ENCODE measurements around the gene C10orf71. TPM values are rescaled to one million over a fixed set of nuclear protein-coding genes. Genes with fewer than 3 reads are reported as not detected.

C10orf71 gene
- total RNA-seq, 2 donors from 2014 or later: 0.26 to 0.99 TPM

DNA sequence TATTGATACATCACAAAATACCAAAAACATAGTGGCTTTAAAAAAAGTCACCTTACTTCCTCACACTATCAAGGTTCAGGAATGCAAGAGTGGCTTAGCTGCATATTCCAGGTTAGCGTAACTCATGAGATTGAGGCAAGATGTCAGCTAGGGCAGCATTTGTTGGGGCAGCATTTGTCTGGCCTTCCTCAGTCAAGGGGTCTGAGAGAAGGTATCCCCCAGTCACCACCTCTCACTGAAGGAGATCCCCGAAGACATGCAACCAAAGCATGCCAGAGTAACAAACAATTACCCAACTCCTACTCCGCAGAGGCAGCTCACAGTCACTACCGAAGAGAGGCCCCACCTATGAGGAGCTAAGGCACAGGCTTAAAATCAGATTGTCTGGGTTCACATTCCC, 48.4 kb downstream of the C10orf71 start:
- intact Hi-C loops (cut with DNase I): no loop called here
- Histone ChIP-seq H3K4me1 (no peaks in the 10 kb centered on the region), H3K4me3 (no peak overlapping the region), H3K27ac (no peak overlapping the region), H3K27me3 (no peaks in the 10 kb centered on the region), H3K36me3 (replicated peaks in 1 of 2; ENCODE audit: insufficient read depth in 1 of 2, low read depth in 2 of 2) (no peaks in the 10 kb centered on the region), H3K9me3 (peaks cover 0 to 15% (median 0%) of the 10 kb centered on the region in 3 donors)
- no peak for DNase-seq
- no peak for TF ChIP-seq POLR2A (IDR thresholded peaks at IDR 0.05)
- TF ChIP-seq, protein P1, sequence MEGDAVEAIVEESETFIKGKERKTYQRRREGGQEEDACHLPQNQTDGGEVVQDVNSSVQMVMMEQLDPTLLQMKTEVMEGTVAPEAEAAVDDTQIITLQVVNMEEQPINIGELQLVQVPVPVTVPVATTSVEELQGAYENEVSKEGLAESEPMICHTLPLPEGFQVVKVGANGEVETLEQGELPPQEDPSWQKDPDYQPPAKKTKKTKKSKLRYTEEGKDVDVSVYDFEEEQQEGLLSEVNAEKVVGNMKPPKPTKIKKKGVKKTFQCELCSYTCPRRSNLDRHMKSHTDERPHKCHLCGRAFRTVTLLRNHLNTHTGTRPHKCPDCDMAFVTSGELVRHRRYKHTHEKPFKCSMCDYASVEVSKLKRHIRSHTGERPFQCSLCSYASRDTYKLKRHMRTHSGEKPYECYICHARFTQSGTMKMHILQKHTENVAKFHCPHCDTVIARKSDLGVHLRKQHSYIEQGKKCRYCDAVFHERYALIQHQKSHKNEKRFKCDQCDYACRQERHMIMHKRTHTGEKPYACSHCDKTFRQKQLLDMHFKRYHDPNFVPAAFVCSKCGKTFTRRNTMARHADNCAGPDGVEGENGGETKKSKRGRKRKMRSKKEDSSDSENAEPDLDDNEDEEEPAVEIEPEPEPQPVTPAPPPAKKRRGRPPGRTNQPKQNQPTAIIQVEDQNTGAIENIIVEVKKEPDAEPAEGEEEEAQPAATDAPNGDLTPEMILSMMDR (IDR thresholded peaks at IDR 0.05): no peak
- ATAC-seq: no peak
- WGBS, 2 donors: 77 to 83% methylated on average over 4 of the region's 4 CpGs

DNA sequence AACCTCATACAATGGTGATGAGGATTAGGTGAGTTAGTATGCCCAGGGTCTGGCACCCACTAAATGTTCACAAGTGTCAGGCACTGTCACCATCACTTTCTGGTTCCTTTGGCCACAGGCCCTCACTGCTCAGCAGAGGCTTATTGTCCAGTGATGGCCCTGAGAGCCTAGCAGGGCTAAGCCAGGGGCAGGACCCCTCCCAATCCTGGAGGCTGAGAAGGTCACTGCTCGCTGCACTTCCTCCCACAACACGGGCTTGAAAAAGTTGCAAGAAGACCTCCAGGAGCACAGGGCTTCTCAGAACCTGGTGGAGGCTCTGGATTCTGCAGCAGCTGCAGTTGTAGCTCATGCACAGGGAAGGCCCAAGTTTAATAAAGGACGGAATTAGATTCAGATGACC, 48.9 kb downstream of the C10orf71 start:
- Histone ChIP-seq H3K27ac (no peak overlapping the region), H3K27me3 (no peaks in the 10 kb centered on the region), H3K4me1 (no peaks in the 10 kb centered on the region), H3K36me3 (replicated peaks in 1 of 2; ENCODE audit: insufficient read depth in 1 of 2, low read depth in 2 of 2) (no peaks in the 10 kb centered on the region), H3K4me3 (no peak overlapping the region), H3K9me3 (peaks cover 0 to 15% (median 0%) of the 10 kb centered on the region in 3 donors)
- WGBS, 2 donors: 57 to 60% methylated on average over 3 of the region's 3 CpGs
- ATAC-seq (no peak), DNase-seq (no peak)
- intact Hi-C loops (cut with DNase I): no loop called here
- no peak for TF ChIP-seq POLR2A (IDR thresholded peaks at IDR 0.05)
- TF ChIP-seq, protein P1 (IDR thresholded peaks at IDR 0.05): no peak

DNA sequence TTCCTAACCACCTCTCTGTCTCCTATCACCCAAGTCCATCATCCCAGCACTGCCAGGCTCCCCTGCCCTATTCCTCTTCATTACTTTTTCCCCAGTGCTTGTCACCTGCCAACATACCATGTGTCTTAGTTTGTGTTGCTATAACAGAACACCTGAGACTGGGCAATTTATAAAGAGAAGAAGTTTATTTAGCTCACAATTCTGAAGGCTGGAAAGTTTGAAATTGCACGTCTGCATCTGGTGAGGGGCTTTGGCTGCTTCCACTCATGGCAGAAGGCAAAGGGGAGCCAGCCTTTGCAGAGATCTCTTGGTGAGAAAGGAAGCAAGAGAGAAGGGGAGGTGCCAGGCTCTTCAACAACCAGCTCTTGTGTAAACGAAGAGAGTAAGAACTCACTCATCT, 49.6 kb downstream of the C10orf71 start:
- peaks cover 0 to 15% (median 0%) of the 10 kb centered on the region in 3 donors for H3K9me3 ChIP-seq
- no peak overlapping the region for H3K27ac ChIP-seq
- H3K4me3 ChIP-seq: no peak overlapping the region
- WGBS, 2 donors: 35 to 51% methylated on average over 2 of the region's 2 CpGs
- H3K4me1 ChIP-seq: no peaks in the 10 kb centered on the region
- no peaks in the 10 kb centered on the region for H3K36me3 ChIP-seq (replicated peaks in 1 of 2; ENCODE audit: insufficient read depth in 1 of 2, low read depth in 2 of 2)
- no peak for DNase-seq
- H3K27me3 ChIP-seq: no peaks in the 10 kb centered on the region
- no peak for ATAC-seq
- intact Hi-C loops (cut with DNase I): no loop called here
- no peak for TF ChIP-seq POLR2A (IDR thresholded peaks at IDR 0.05)
- TF ChIP-seq, protein P1 (IDR thresholded peaks at IDR 0.05): no peak

DNA sequence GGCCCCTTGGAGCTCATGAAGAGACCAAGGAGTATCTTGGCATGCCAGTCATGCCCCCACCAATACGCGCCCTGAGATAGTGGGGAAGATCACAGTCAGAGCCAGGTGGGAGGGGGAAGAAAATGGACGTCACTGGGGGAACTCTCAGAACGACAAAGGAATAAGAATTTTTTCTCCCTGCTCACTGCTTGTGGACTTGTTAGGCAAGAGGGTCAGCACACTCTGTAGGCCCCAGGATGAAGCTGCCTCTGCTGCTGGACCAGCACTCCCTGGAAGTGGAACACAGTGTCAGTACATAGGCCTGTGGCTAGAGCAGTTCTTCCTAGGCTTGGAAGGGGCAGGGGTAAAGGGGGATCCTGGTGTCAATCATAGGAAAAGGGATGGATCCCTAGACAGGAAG, 50.4 kb downstream of the C10orf71 start:
- no peaks in the 10 kb centered on the region for H3K27me3 ChIP-seq
- DNase-seq: no peak
- TF ChIP-seq POLR2A (IDR thresholded peaks at IDR 0.05): no peak
- TF ChIP-seq, protein P1 (IDR thresholded peaks at IDR 0.05): no peak
- no peak overlapping the region for H3K27ac ChIP-seq
- ATAC-seq: no peak
- no peaks in the 10 kb centered on the region for H3K4me1 ChIP-seq
- peaks cover 0 to 15% (median 0%) of the 10 kb centered on the region in 3 donors for H3K9me3 ChIP-seq
- H3K4me3 ChIP-seq: no peak overlapping the region
- WGBS, 2 donors: 80 to 82% methylated on average over 4 of the region's 4 CpGs
- H3K36me3 ChIP-seq (replicated peaks in 1 of 2; ENCODE audit: insufficient read depth in 1 of 2, low read depth in 2 of 2): no peaks in the 10 kb centered on the region
- intact Hi-C loops (cut with DNase I): no loop called here

DNA sequence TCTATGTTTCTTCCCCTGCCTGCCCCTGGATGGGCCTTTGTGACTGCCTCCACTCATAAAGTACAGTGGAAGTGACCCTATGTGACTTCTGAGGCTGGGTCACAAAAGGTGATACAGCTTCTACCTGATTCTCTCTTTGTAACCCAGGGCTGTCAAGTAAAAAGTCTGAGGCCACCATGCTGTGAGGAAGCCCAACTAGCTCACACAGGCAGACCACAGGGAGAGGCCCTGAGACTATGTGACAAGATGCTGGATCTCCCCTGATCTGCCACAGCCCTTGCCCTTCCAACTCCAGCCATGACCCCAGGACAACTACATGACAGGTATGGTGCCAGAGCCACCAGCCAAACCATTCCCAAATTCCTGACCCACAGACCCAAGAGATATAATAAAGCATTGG, 51.2 kb downstream of the C10orf71 start:
- intact Hi-C loops (cut with DNase I): no loop called here
- Histone ChIP-seq H3K9me3 (peaks cover 0 to 15% (median 0%) of the 10 kb centered on the region in 3 donors), H3K36me3 (replicated peaks in 1 of 2; ENCODE audit: insufficient read depth in 1 of 2, low read depth in 2 of 2) (no peaks in the 10 kb centered on the region)

More for the DNA sequence above, 51.2 kb downstream of the C10orf71 start:
- Histone ChIP-seq H3K4me3 (no peak overlapping the region), H3K27ac (no peak overlapping the region), H3K27me3 (no peaks in the 10 kb centered on the region), H3K4me1 (no peaks in the 10 kb centered on the region)
- no peak for TF ChIP-seq POLR2A (IDR thresholded peaks at IDR 0.05)
- TF ChIP-seq, protein P1 (IDR thresholded peaks at IDR 0.05): no peak
- ATAC-seq (no peak), DNase-seq (no peak)

Data from body of pancreas (tissue), 4 donors.